Measurements from ENCODE around the gene EXOC6.

DNA sequence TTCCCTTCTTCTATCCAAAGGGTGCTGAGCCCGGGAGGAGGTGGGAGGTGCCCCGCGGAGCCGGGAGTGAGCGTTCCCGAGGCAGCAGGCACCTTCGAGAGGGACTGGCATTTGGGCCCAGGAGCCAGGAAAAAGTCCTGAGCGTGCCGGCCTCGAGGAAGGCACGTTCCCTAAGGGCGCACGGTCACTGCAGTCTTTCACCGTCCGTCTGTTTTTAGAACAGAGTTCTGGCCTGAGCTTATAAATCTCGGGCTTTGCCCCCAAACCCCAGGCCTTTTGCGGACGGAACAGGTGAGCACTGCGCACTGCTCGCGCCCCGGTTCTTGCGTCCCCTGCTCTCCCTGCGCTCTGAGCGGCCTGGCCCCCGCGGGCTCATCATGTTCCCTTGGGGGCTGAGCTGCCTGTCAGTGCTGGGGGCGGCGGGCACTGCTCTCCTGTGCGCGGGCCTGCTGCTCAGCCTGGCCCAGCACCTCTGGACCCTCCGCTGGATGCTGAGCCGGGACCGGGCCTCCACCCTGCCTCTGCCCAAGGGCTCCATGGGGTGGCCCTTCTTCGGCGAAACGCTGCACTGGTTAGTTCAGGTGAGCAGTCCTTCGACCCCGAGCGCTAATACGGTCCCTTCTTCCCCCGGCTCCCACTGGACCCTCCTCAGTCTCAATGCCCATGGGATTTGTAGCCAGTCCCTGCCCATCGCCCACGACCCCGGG is 212.7 kb downstream of the EXOC6 start:
- TF ChIP-seq GATA2 (IDR thresholded peaks at IDR 0.05; ENCODE audit: low read depth, low read length), result no peak
- TF ChIP-seq GATA3 (IDR thresholded peaks at IDR 0.05; ENCODE audit: low read depth, low read length), result no peak
